Ramos (cell line): ENCODE data around the gene PHTF1.

Experiments used
- in situ Hi-C: fragments of 300-500 bp; cut with MboI; formaldehyde crosslinking; loops from one replicate; pipeline ENCODE4 v1.14.3; 2022; ENCODE audit warnings: low sequenced_read_pairs; ENCODE audit not compliant: unreplicated experiment

The PHTF1 gene

GRCh38 chr1:113676524-113676923 lies 82.8 kb downstream of the PHTF1 start:
- in situ Hi-C loops, result loop anchor here (25.0 kb wide), 1 partner anchor 539 kb away; no protein-coding TSS in a partner anchor

GRCh38 chr1:113675302-113675701 lies 84.0 kb downstream of the PHTF1 start:
- in situ Hi-C loops, result loop anchor here (25.0 kb wide), 1 partner anchor 538 kb away; no protein-coding TSS in a partner anchor

GRCh38 chr1:113674591-113674990 lies 84.7 kb downstream of the PHTF1 start:
- in situ Hi-C loops, result no loop called here

GRCh38 chr1:113672491-113672890 lies 86.8 kb downstream of the PHTF1 start:
- in situ Hi-C loops, result no loop called here

- in situ Hi-C loops, result no loop called here
These were observed 88.6 kb downstream of the PHTF1 start for GRCh38 chr1:113670650-113671049.

GRCh38 chr1:113669988-113670387 lies 89.3 kb downstream of the PHTF1 start:
- in situ Hi-C loops, result no loop called here

- in situ Hi-C loops, result no loop called here
These were observed 93.2 kb downstream of the PHTF1 start for GRCh38 chr1:113666126-113666525.

GRCh38 chr1:113665071-113665470 lies 94.2 kb downstream of the PHTF1 start:
- in situ Hi-C loops, result no loop called here

- in situ Hi-C loops, result no loop called here
These were observed 95.9 kb downstream of the PHTF1 start for GRCh38 chr1:113663165-113663951.

GRCh38 chr1:113662101-113662500 lies 97.2 kb downstream of the PHTF1 start:
- in situ Hi-C loops, result no loop called here

GRCh38 chr1:113660088-113660487 lies 99.2 kb downstream of the PHTF1 start:
- in situ Hi-C loops, result no loop called here

GRCh38 chr1:113659556-113659955 lies 99.7 kb downstream of the PHTF1 start:
- in situ Hi-C loops, result no loop called here

- in situ Hi-C loops, result no loop called here
These were observed 100.3 kb downstream of the PHTF1 start for GRCh38 chr1:113659035-113659434.

GRCh38 chr1:113657556-113658063 lies 101.7 kb downstream of the PHTF1 start:
- in situ Hi-C loops, result no loop called here

- in situ Hi-C loops, result no loop called here
These were observed 102.2 kb downstream of the PHTF1 start for GRCh38 chr1:113657126-113657525.

- in situ Hi-C loops, result no loop called here
These were observed 104.4 kb downstream of the PHTF1 start for GRCh38 chr1:113654883-113655282.

- in situ Hi-C loops, result no loop called here
These were observed 105.5 kb downstream of the PHTF1 start for GRCh38 chr1:113653741-113654140.

- in situ Hi-C loops, result no loop called here
These were observed 106.5 kb downstream of the PHTF1 start for GRCh38 chr1:113652771-113653170.

- in situ Hi-C loops, result no loop called here
These were observed 110.8 kb downstream of the PHTF1 start for GRCh38 chr1:113648478-113648877.

- in situ Hi-C loops, result no loop called here
These were observed 112.1 kb downstream of the PHTF1 start for GRCh38 chr1:113647164-113647563.
